Natural killer cell (primary cell): Measurements from ENCODE around the gene ZSWIM9. TPM values are rescaled to one million over a fixed set of nuclear protein-coding genes. Genes with fewer than 3 reads are reported as not detected.

Source experiments
- ATAC-seq, 3 donors: fragments of 150-1000 bp in 2 of 3; fragments of 200-7000 bp in 1 of 3; cut with Tn5 transposase; 1 replicate in 1 of 3; 2 replicates in 2 of 3; pipeline ENCODE4 v1.10.0; 2021; ENCODE audit warnings: mild to moderate bottlenecking in 2 of 3, moderate library complexity in 2 of 3
- DNase-seq, 2 donors: peaks; one replicate each; pipeline versions ENCODE4 v3.0.0 to v3.0.0-alpha.2; 2013 to 2021; ENCODE audit warnings: mixed read lengths in 1 of 2
- H3K27ac ChIP-seq: one replicate; pipeline ENCODE4 v1.5.1; 2013; ENCODE audit warnings: mild to moderate bottlenecking, low read length
- H3K27me3 ChIP-seq: one replicate; pipeline ENCODE4 v1.6.1; 2013; ENCODE audit warnings: low read length; ENCODE audit not compliant: control insufficient read depth, insufficient read depth
- H3K36me3 ChIP-seq: one replicate; pipeline ENCODE4 v1.6.1; 2013; ENCODE audit warnings: low read length; ENCODE audit not compliant: control insufficient read depth, insufficient read depth
- H3K4me1 ChIP-seq: one replicate; pipeline ENCODE4 v1.6.1; 2013; ENCODE audit warnings: low read length; ENCODE audit not compliant: control insufficient read depth, insufficient read depth
- H3K4me3 ChIP-seq: one replicate; pipeline ENCODE4 v1.5.1; 2013; ENCODE audit warnings: low read length
- H3K9me3 ChIP-seq: one replicate; pipeline ENCODE4 v1.6.1; 2013; ENCODE audit warnings: low read length; ENCODE audit not compliant: control insufficient read depth, insufficient read depth
- H3K27ac Mint-ChIP-seq, 2 donors: one replicate each; pipeline ENCODE4 v1.8.0; 2022; ENCODE audit warnings: mild to moderate bottlenecking in 2 of 2, mixed read lengths in 2 of 2, moderate library complexity in 1 of 2
- H3K27me3 Mint-ChIP-seq, 2 donors: one replicate each; pipeline ENCODE4 v1.8.0; 2022; ENCODE audit warnings: low read depth in 2 of 2, mixed read lengths in 2 of 2
- H3K36me3 Mint-ChIP-seq: one replicate; pipeline ENCODE4 v1.8.0; 2022; ENCODE audit warnings: mixed read lengths
- H3K4me1 Mint-ChIP-seq, 2 donors: one replicate each; pipeline ENCODE4 v1.8.0; 2022; ENCODE audit warnings: mixed read lengths in 2 of 2
- H3K4me3 Mint-ChIP-seq: one replicate; pipeline ENCODE4 v1.8.0; 2022; ENCODE audit warnings: mild to moderate bottlenecking, moderate library complexity, mixed read lengths
- H3K9me3 Mint-ChIP-seq, 2 donors: one replicate each; pipeline ENCODE4 v1.8.0; 2022; ENCODE audit warnings: mixed read lengths in 2 of 2
- WGBS: methylation state at CpG from one replicate; pipeline ENCODE4 v1.1.7; 2013; ENCODE audit warnings: missing lambda C conversion rate; ENCODE audit not compliant: insufficient coverage; 5-methylcytosine and 5-hydroxymethylcytosine counted together
- intact Hi-C: fragments of 100-400 bp; cut with micrococcal nuclease; formaldehyde crosslinking; loops from one replicate; pipeline ENCODE4 v1.14.2; 2022
- total RNA-seq, 4 donors: library from RNA; stranded (reverse); fragments of 120-200 nt in 1 of 4; gene quantifications; one replicate each; pipeline versions ENCODE4 v1.2.3 to v1.2.4, GENCODE V29; 2013 to 2022
- TF ChIP-seq, protein P1 (sequence below): fragments of 200-600 bp; IDR thresholded peaks from one replicate; pipeline ENCODE4 v1.8.0; 2022; ENCODE audit warnings: antibody characterized with exemption

ZSWIM9 gene
- total RNA-seq, 3 donors from 2014 or later (not counting 1 experiment from before 2014, with no cell fraction given): 4.0 to 7.0 (median 5.4) TPM

DNA sequence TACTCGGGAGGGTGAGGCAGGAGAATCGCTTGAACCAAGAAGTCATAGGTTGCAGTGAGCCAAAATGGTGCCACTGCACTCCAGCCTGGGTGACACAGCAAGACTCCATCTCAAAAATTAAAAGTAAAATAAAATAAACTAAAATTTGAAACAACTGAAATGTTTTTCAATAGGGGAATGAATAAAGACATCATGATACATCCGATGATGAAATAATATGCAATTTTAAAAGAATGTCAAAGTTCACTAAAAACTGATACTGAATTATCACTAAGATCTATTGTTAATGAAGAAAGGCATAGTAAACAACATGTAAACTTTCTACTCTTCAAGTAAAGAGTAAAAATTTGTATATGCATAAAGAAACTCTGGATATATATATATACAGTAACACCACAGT lies 76.7 kb downstream of the ZSWIM9 start:
- H3K4me1 Mint-ChIP-seq: peaks cover 48 to 56% of the 10 kb centered on the region in 2 donors
- WGBS: 100% methylated on average over 2 of the region's 3 CpGs
- peaks cover 20% of the 10 kb centered on the region for H3K36me3 ChIP-seq
- intact Hi-C loops: no loop called here
- DNase-seq (no peak), ATAC-seq (no peak)
- no peak overlapping the region for H3K27ac ChIP-seq
- peaks cover 6% of the 10 kb centered on the region for H3K36me3 Mint-ChIP-seq
- no peak overlapping the region for H3K4me3 Mint-ChIP-seq
- no peaks in the 10 kb centered on the region for H3K27me3 Mint-ChIP-seq
- peaks cover 44% of the 10 kb centered on the region for H3K4me1 ChIP-seq
- no peaks in the 10 kb centered on the region for H3K27me3 ChIP-seq
- H3K9me3 ChIP-seq: no peaks in the 10 kb centered on the region
- H3K27ac Mint-ChIP-seq: peak overlapping the region; percentile 51 to 58
- H3K4me3 ChIP-seq: no peak overlapping the region
- TF ChIP-seq, protein P1, sequence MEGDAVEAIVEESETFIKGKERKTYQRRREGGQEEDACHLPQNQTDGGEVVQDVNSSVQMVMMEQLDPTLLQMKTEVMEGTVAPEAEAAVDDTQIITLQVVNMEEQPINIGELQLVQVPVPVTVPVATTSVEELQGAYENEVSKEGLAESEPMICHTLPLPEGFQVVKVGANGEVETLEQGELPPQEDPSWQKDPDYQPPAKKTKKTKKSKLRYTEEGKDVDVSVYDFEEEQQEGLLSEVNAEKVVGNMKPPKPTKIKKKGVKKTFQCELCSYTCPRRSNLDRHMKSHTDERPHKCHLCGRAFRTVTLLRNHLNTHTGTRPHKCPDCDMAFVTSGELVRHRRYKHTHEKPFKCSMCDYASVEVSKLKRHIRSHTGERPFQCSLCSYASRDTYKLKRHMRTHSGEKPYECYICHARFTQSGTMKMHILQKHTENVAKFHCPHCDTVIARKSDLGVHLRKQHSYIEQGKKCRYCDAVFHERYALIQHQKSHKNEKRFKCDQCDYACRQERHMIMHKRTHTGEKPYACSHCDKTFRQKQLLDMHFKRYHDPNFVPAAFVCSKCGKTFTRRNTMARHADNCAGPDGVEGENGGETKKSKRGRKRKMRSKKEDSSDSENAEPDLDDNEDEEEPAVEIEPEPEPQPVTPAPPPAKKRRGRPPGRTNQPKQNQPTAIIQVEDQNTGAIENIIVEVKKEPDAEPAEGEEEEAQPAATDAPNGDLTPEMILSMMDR: no peak
- no peaks in the 10 kb centered on the region for H3K9me3 Mint-ChIP-seq

Other genes starting within 250 kb of the ZSWIM9 start
- gene BSPH1, start 178.5 kb upstream of the ZSWIM9 start, total RNA-seq: not detected
- not detected for gene ELSPBP1, start 176.0 kb upstream of the ZSWIM9 start, total RNA-seq
- under 1 TPM in 2 of 3 donors, not detected in 1; 0.38 to 0.96 TPM for gene CABP5, start 126.6 kb upstream of the ZSWIM9 start, total RNA-seq
- 1 to 10 TPM in 2 of 3 donors, under 1 TPM in 1; 0.86 to 5.1 (median 4.6) TPM for gene PLA2G4C, start 59.9 kb upstream of the ZSWIM9 start, total RNA-seq
- 10 to 100 TPM; 45.4 to 65.2 (median 57.2) TPM for gene LIG1, start 336 bp upstream of the ZSWIM9 start, total RNA-seq
- 100 to 1,000 TPM; 147 to 216 (median 154) TPM for gene CARD8, start 85.2 kb downstream of the ZSWIM9 start, total RNA-seq
- gene ZNF114, start 99.4 kb downstream of the ZSWIM9 start, total RNA-seq: not detected
- gene EMP3, start 154.9 kb downstream of the ZSWIM9 start, total RNA-seq: 100 to 1,000 TPM; 284 to 342 (median 334) TPM
- 10 to 100 TPM; 10.2 to 12.3 (median 11.1) TPM for gene TMEM143, start 193.3 kb downstream of the ZSWIM9 start, total RNA-seq
- gene SYNGR4, start 193.7 kb downstream of the ZSWIM9 start, total RNA-seq: not detected
- 10 to 100 TPM; 41.5 to 47.5 (median 46.0) TPM for gene KDELR1, start 220.9 kb downstream of the ZSWIM9 start, total RNA-seq
- under 1 TPM; 0.05 to 0.28 (median 0.07) TPM for gene GRIN2D, start 223.0 kb downstream of the ZSWIM9 start, total RNA-seq